ENCODE results near the gene GSAP.

- TF ChIP-seq, protein P1, sequence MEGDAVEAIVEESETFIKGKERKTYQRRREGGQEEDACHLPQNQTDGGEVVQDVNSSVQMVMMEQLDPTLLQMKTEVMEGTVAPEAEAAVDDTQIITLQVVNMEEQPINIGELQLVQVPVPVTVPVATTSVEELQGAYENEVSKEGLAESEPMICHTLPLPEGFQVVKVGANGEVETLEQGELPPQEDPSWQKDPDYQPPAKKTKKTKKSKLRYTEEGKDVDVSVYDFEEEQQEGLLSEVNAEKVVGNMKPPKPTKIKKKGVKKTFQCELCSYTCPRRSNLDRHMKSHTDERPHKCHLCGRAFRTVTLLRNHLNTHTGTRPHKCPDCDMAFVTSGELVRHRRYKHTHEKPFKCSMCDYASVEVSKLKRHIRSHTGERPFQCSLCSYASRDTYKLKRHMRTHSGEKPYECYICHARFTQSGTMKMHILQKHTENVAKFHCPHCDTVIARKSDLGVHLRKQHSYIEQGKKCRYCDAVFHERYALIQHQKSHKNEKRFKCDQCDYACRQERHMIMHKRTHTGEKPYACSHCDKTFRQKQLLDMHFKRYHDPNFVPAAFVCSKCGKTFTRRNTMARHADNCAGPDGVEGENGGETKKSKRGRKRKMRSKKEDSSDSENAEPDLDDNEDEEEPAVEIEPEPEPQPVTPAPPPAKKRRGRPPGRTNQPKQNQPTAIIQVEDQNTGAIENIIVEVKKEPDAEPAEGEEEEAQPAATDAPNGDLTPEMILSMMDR (conservative IDR thresholded peaks at IDR 0.05; ENCODE audit: low read depth, low read length): no peak
- no peak for TF ChIP-seq EZH2phosphoT487 (IDR thresholded peaks at IDR 0.05; ENCODE audit: borderline replicate concordance, low read length)
These were observed 12.7 kb upstream of the GSAP start for GRCh38 chr7:77428777-77429231.
